Activated CD8-positive, alpha-beta memory T cell treated with anti-CD3 and anti-CD28 coated beads, Interleukin-2, amount 50 U/mL, for 4 hours (primary cell): Measurements from ENCODE around the gene TAF1D.
"Not testable (repeated sequence)": the region's sequence is repeated elsewhere in the genome, so short reads cannot be mapped to it uniquely, and the experiment has no call there.

ENCODE experiments used
- DNase-seq: peaks from one replicate; pipeline ENCODE4 v3.0.0-alpha.2; 2020

TAF1D gene

DNA sequence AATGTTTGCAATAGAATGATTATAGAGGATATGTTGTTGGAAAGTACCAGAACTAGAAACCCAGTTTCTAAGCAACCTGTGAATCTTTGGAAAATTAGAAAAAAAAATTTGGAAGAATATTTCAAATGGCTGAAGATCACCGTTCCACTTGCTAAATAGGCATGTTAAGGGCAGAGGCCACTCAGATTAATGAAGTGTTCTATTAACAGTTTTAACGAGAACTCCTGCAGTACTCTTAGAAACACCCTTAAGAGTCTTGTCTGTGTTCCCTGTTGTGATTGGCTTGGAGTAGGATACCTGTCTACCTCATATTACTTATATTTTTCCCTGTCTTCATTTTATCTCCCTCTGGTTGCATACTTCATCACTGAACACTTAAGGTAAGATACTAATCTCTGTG is 4.8 kb upstream of the TAF1D start:
- no peak for DNase-seq

DNA sequence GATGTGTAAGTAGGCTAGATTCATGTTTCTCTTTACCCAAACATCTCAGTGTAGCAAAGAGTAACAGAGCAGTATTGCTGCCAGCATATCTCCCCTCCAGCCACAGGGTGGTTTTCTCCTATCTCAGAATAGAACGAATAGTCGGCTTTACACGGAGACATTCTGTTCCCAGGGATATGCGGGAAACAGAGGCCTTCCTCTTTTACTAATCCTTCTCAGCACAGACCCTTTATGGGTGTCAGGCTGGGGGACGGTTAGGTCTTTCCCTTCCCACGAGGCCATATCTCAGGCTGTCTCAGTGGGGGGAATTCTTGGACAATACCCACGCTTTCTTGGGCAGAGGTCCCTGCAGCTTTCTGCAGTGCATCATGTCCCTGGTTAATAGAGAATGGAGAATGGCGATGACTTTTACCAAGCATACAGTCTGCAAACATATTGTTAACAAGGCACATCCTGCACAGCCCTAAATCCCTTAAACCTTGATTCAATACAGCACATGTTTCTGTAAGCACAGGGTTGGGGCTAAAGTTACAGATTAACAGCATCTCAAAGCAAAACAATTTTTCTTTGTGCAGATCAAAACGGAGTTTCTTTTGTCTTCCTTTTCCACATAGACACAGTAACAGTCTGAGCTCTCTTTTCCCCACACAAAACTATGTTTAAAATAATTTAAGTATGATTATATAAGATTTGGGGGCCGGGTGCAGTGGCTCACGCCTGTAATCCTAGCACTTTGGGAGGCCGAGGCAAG is 3.9 kb upstream of the TAF1D start:
- not testable (repeated sequence) for DNase-seq

DNA sequence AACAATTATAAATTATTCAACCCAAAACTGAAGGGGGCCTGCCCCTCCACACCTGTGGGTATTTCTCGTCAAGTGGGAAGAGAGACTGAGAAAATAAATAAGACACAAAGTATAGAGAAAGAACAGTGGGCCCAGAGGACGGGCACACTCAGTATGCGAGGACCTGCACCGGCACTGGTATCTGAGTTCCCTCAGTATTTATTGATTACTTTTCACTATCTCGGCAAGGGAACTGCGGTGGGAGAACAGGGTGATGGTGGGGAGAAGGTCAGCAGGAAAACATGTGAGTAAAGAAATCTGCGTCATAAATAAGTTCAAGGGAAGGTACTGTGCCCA is 3.3 kb upstream of the TAF1D start:
- DNase-seq, result no peak

DNA sequence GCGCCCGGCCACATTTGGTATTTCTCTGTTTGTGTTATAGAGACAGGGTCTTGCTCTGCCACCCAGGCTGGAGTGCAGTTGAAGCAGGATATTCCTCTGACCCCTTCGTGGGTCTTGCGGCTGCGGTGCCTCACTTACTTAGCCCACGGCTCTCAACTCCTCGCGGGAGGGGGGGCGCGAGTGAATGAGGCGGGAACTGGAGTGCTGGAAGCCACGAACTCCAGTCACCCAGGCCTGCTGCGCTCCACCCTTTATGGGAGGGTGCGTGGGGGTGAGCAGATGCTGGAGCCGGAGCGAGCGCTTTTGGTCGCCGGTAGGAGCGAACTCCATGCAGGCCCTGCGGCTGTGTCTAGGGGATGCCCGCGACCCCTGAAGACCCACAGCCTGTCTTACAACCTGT is 2.0 kb upstream of the TAF1D start:
- no peak for DNase-seq

DNA sequence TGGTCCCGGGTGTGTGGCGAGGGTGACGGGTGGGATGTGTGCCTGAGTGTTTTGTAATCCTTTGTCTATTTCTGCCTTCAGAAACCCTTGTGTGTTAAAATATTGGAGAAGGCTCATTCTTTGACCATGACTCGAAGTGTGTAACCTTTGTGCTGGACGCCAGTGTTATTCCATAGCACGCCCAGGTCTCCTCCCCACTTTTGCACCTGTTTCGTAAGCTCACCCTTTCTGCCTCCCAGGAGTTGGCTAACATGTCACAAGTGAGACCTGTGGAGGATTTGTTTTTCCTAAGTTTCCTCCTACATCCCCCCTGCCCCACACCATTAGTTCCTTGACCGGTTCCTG is 559 bp upstream of the TAF1D start:
- DNase-seq, result no peak

DNA sequence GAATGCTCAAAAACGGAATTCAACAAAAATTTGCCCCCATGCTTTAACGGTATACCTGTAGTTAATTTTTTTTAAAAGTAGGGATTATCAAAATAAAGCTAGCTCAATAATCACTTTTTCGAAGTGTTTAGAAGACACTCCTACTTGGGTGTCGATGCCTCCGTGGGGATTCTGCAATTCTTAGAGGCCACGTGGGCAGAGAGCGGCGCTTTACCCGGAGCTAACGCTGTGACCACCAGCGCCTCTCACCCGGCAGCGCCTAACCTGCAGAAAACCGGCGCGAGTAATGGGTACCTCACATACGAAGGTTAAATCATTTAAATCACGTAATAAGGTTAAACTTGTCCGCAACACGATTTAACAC is 583 bp downstream of the TAF1D start:
- DNase-seq, result peak; percentile 63

DNA sequence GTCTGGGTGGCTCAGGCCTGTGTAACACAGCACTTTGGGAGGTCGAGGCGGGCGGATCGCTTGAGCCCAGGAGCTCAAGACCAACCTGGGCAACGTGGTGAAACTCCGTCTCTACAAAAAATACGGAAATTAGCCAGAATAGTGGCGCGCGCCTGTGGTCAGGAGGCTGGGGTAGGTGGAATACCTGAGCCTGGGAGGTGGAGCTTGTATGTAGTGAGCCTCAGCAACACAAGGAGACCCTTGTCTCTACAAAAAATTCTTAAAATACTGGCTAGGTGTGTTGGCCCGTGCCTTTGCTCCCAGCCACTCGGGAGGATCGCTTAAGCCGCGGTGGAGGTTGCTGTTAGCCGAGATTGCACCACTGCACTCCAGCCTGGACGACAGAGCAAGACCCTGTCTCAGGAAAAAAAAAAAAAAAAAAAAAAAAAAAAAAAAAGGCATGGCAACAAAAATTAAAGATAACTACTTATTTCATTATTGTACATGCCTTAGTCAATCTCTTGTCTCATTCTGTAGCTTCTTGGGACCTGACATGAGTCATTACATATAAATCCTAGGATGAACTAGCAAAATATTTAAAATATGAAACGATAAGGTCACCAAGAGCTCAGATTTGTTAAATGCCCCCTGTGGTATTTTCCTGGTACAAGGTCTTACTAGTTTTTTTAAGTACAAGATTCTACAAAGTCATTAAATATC is 1.1 kb downstream of the TAF1D start:
- peak; percentile 30 for DNase-seq

DNA sequence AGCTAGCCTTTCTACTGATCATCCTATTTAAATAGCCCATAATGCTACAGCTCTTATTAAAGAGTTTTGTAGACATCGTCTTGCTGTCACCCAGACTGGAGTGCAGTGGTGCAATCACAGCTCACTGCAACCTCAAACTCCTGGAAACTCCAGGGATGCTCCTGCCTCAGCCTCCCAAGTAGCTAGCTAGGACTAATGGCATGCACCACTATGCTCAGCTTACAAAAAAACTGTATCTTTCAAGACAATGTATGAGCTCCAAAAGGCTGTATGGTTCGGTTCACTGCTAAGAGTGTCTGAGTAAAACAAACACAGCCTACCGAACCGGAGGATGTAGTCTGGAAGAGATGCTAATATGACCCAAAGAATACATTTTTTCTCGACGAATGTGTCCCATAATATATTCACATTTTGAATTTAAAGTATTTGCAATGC is 2.6 kb downstream of the TAF1D start:
- no peak for DNase-seq

DNA sequence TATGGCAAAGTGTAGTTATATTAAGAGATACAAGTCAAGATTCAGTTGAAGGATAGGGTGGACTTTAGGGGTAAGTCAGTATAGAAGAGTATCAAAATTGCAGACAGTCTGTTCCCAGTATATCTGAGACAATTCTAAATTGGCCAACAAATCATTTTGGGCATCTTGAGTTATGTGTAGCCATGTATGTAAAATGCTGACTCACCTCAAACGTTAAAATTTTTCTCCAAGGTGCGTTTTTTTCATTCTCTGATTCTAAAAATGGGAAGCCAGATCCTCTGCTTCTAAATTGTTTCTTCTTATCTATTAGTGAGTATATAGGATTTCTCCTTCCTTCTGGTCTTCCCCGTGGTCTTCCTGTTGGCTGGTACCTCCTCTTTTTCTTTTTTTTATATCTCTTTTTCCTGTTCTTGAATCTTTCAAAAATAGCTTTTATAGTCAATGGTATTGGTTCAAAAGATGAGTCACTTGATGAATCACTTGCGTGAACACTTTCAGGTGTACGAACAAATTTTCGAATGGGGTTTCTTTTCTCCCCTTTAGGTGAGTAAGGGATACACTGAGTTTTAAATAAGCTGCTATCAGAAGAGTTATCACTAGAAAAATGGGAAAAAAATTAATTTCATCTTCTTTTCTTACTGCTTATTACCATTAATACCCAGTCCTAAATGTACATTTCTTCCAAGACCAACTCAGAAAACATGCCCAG is 3.2 kb downstream of the TAF1D start:
- no peak for DNase-seq

DNA sequence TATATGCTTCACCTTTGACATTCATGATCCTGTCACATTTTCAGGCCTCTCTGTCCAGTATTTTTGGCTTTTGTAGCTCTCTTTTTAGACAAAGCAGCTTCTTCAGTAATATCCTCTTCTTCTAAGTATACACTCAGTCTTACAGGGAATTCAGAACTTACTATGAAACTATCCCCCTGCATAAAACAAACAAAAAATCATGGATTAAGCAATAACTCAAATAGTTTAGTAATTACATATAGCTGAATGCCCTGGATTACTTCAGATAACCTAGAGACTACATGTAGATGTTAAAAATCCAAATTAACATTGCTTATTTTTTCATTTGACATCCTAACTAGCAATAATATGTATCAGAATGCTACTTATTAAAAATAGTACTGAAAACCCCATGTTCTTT is 5.2 kb downstream of the TAF1D start:
- no peak for DNase-seq

DNA sequence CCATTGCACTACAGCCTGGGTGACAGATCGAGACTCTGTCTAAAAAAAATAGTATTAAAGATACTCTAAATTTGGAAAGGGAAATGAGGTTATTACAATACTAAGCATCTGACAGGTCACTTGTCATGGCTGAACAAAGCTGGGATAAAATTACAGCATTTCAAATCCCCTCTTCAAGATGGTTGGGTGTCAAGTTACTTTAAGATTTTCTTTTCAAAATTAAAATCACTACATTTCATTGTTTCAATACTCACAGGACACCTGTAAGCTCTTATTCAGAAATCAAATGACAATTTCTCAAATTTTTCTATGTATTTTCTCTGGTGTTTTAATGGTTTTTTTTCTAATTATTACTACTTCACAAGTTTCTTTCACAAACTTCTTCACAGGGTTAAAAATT is 5.7 kb downstream of the TAF1D start:
- DNase-seq, result no peak

DNA sequence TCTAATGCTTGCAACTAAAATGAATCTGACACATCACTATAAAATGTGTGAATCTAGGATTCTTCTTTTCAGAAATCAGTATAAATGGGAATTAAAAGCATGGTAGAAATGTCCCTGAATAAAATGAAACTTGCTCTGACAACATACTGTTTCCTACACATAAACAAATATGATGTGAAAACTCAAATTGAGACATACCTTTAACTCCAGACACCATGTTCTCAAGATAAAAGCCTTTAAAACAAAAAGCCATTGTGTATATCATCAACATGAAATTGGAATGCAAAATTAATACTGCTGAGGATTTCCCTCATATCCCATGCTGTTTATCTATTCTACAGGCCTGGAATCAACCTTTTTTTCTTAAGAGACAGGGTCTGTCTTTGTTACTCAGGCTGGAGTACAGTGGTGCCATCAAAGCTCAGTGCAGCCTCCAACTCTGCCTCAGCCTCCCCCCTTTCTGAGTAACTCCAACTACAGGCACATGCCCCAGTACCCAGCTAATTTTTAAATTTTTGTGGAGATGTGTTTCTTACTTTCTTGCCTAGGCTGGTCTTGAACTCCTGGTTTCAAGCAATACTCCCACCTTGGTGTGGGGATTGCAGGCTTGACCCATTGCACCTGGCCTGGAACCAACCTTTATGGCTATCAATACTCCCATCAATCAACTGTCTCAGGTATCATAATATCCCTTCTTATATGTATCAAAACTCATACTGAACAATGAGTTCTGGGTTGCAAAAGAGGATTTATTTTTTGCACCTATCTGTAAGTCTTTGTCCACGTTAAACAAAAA is 6.7 kb downstream of the TAF1D start:
- DNase-seq, result no peak

DNA sequence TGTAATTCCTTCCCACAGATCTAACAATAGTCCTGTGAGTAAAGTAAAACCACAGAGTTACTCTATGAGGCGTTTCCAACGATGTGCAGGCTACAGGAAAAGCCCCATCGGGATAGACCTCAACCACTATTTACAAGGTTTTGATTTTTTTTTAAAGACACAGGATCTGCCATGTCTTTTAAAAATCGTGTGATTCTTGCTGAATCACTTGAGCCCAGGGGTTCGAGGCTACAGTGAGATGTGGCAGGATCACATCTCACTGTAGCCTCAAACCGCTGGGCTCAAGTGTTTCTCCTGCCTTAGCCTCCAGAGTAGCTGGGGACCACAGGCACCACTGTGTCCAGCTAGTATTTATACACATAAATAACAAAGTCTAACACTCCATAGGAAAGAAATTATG is 7.8 kb downstream of the TAF1D start:
- DNase-seq, result no peak

DNA sequence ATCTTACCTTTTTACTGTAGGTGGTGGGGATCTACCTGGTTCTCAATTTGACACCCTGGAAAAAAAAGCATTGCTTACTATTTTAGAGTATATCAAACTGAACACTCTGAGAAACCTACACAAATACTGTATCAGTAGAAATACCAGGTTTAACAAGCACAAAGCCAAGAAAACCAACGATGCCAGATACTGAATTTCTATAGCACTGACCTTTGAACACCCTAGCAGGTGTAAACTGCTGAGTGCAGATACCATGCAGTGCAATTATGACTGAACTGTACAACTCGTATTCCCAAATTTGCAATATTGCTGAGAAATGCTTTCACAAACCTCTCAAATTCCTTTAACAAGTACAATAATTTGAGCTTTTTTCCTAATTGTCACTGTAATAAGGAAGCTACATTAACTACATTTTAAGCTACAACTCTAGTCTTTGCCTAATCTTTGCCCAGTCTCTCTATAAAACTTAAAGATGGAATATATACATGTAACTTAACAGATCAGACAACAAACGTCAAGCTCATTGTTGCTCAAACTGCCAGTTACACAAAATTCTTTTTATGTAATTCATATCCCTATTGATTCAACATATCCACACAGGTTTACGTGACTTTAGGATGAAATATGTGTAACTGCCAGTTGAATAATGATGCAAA is 8.9 kb downstream of the TAF1D start:
- no peak for DNase-seq

DNA sequence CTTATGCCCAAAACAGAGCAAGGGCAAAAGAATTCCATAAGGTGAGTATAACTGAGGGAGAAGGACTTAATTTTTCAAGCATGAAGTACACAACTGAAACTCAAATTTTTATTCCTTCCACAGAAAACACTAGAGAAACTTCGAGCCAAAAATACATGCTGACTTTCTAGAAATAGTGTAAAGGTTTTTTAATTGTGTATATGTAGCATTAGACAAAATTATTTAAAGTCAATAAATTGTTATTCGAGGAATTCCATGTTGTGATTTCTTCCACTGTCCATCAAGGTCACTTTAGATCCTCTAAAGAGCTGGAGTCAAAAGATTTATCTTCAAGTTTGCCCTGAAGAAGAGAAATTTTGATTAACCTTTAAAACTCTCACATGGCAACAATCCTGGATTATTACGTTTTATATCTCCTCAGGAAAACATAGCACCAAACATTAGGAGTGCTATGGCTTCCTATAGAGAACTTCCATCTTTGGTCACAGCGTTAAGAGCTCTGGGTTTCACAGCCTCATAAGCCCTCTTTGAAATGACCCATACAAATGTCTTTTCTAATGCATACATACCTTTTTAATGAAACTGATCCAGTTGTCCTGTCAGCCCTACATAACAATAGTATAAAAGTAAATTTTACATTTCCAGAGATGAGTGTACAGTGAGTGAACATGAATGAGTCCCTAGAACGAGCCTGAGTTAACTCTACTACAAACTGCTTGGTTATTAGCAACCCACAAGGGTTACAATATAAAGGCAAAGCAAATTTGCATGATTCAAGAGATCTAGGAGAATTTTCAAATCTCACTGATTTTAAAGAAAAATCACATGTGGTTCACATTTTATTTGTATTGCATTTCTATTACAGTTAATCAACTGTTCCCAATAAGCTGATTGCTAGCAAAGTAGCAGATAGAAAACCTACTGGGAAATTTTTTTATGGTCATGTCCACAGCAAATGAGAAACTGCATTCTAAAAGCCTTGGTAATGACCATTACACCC is 10.9 kb downstream of the TAF1D start:
- no peak for DNase-seq

DNA sequence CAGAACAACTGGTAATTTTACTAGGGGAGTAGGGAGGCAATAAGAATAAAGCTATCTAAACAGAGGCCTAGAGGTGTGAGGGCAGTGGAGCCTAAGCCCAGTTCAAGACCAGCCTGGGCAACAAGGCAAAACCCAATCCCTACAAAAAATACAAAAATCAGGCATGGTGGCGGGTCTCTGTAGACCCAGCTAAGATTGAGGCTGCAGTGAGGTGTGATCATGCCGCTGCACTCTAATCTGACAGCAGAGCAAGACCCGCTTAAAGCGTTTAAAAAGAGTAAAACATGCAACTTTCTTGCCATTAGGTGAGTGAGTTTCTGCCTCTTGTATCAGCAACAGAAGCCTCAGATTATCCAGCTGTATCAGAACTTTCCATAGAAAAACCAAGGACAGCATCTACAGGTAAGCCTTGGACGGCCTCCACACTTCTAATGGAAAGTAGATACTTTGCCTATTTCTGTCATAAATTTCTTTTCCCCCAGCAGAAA is 12.1 kb downstream of the TAF1D start:
- no peak for DNase-seq

DNA sequence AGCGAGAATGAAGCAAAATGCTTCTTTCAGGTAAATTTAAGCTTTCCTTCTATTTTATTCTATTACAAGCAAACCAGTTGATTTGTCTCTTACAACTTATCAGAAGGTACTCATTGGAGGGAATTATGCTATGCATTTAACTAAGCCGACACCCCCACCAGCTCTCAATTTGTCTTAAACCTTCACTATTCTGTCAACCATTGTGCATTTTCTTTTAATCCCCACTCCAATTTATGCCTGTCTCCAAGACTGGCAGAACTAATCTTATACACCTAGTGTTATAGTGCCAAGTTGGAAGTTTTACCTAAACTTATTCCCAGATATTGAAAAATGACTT is 12.5 kb downstream of the TAF1D start:
- no peak for DNase-seq

DNA sequence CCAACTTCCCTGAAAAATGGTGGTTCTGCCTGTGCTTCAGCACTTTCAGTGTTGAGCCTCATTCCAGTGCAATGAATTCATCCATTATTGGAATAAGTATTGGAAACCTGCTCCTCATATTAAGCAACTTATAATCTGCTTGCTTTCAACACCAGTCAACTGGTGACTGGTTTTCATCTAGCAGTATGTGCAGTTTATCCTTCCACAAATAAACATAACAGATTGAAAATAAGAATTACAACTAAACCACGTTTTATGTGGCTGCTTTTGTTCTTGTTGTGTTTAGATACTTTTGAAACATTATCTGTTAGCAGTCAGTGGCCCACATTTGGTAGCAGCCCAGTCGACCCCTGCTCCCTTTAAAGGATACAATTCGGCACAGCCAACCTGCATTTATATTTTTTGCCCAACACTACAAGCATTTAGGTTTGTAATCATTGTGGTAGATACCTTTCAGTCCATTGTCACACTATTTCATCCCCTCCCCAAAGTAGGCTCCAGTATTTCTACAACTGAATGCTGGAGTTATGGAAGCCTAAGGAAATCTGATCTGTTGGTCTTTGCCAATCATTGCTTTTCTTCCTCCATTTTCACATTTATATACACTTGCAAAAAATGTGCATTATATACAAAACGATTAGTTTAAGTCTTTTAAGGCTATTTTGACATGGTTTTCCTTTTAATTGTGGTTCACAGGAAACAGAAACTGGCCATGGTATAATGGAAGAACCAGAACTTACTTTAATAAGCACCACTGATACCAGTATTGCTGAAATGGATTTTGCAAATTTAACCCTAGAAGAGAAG is 13.1 kb downstream of the TAF1D start:
- DNase-seq, result no peak

DNA sequence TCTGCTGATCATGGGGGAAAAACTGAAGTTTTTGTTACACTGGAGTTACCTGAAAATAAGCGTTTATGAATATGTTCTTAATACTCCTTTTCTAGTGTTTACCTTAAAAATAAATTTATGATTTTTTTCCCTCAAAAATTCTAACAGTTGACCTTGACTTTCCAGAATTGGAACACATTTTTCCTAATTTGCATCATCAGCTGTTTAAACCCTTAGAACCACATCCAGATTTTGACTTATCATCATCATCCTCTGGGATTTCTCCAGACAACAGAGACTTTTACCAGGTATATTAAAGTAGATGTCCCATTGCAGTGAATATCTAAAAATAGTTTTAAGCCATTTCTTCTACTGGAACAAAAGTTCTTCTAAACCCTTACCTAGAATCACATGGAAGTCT is 17.2 kb downstream of the TAF1D start:
- DNase-seq, result no peak

DNA sequence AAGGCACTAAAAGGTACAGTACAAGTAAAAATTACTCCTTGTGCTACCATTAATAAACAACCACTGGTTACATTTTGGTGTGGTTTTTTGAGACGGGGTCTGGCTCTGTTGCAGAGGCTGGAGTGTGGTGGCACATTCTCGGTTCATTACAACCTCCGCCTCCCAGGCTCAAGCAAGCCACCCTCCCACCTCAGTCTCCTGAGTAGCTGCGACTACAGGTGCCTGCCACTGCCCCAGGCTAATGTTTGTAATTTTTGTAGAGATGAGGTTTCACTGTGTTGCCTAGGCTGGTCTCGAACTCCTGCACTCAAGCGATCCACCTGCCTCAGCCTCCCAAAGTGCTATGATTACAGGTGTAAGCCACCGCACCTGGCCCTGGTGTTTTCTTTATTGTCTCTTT is 20.8 kb downstream of the TAF1D start:
- DNase-seq, result no peak

DNA sequence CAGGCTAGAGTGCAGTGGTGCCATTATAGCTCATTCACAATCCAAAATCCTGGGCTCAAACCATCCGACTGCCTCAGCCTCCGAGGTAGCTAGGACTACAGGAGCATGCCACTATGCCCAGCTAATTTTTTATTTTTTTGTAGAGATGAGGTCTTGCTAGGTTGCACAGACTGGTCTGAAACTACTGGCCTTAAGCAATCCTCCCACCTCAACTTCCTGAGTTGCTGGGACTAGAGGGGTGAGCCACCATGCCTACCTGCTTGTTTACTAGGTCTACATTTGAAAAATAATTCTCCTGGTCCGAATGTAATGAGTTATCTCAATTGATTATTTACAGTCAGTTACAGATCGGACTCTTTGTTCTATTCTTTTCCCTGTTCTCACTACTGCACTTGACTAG is 22.0 kb downstream of the TAF1D start:
- no peak for DNase-seq
